Glutamatergic neuron (in vitro differentiated cells): ENCODE data around the gene LGALS4. TPM values are rescaled to one million over a fixed set of nuclear protein-coding genes. Genes with fewer than 3 reads are reported as not detected.
"Not testable (repeated sequence)": the region's sequence is repeated elsewhere in the genome, so short reads cannot be mapped to it uniquely, and the experiment has no call there.

Source experiments
- DNase-seq: peaks from one replicate; pipeline ENCODE4 v3.0.0; 2022
- H3K27ac Mint-ChIP-seq: one replicate; pipeline ENCODE4 v1.8.0; 2020; ENCODE audit warnings: mild to moderate bottlenecking, mixed read lengths, inconsistent platforms; ENCODE audit not compliant: unreplicated experiment
- H3K27me3 Mint-ChIP-seq: one replicate; pipeline ENCODE4 v1.8.0; 2020; ENCODE audit warnings: mild to moderate bottlenecking, moderate library complexity, mixed read lengths, inconsistent platforms; ENCODE audit not compliant: unreplicated experiment
- H3K36me3 Mint-ChIP-seq: one replicate; pipeline ENCODE4 v1.8.0; 2020; ENCODE audit warnings: mild to moderate bottlenecking, mixed read lengths, inconsistent platforms; ENCODE audit not compliant: unreplicated experiment
- H3K4me1 Mint-ChIP-seq: one replicate; pipeline ENCODE4 v1.8.0; 2020; ENCODE audit warnings: mild to moderate bottlenecking, low read depth, mixed read lengths, inconsistent platforms; ENCODE audit not compliant: unreplicated experiment
- H3K4me3 Mint-ChIP-seq: one replicate; pipeline ENCODE4 v1.8.0; 2020; ENCODE audit warnings: mild to moderate bottlenecking, mixed read lengths, inconsistent platforms; ENCODE audit not compliant: unreplicated experiment
- H3K9me3 Mint-ChIP-seq: one replicate; pipeline ENCODE4 v1.8.0; 2020; ENCODE audit warnings: mild to moderate bottlenecking, moderate library complexity, mixed read lengths, inconsistent platforms; ENCODE audit not compliant: unreplicated experiment
- total RNA-seq: library from RNA; stranded (reverse); fragmentation: NEBNext Ultra II Directional; extraction: Animal tissue kit (Norgen Biotek cat#: 25700); gene quantifications from one replicate; pipeline ENCODE4 v1.2.1, GENCODE V29; 2021; ENCODE audit not compliant: unreplicated experiment
- TF ChIP-seq, protein P1 (sequence below): fragments of 200-600 bp; sonication (generic); IDR thresholded peaks from one replicate; pipeline ENCODE4 v1.5.0; 2021; ENCODE audit not compliant: partially characterized antibody, unreplicated experiment

The LGALS4 gene
- total RNA-seq, 1 donor from 2014 or later: not detected

DNA sequence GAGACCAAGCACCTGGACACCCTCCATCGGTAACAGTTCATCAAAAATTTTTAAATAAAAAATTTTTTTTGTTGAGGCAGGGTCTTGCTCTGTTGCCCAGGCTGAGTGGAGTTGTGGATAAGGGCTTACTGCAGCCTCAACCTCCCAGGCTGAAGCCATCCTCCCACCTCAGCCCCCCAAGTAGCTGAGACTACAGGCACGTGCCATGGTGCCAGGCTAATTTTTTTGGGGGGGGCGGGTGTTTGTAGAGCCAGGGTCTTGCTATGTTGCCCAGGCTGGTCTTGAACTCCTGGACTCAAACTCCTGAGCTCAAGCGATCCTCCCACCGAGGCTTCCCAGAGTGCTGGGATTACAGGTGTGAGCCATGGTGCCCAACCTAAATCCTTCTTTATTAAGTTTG is 19.1 kb downstream of the LGALS4 start:
- Mint-ChIP-seq H3K36me3 (no peaks in the 10 kb centered on the region), H3K9me3 (peaks cover 6% of the 10 kb centered on the region), H3K27me3 (peaks cover 4% of the 10 kb centered on the region), H3K27ac (no peak overlapping the region), H3K4me1 (peaks cover 1% of the 10 kb centered on the region), H3K4me3 (no peak overlapping the region)
- TF ChIP-seq, protein P1, sequence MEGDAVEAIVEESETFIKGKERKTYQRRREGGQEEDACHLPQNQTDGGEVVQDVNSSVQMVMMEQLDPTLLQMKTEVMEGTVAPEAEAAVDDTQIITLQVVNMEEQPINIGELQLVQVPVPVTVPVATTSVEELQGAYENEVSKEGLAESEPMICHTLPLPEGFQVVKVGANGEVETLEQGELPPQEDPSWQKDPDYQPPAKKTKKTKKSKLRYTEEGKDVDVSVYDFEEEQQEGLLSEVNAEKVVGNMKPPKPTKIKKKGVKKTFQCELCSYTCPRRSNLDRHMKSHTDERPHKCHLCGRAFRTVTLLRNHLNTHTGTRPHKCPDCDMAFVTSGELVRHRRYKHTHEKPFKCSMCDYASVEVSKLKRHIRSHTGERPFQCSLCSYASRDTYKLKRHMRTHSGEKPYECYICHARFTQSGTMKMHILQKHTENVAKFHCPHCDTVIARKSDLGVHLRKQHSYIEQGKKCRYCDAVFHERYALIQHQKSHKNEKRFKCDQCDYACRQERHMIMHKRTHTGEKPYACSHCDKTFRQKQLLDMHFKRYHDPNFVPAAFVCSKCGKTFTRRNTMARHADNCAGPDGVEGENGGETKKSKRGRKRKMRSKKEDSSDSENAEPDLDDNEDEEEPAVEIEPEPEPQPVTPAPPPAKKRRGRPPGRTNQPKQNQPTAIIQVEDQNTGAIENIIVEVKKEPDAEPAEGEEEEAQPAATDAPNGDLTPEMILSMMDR: no peak
- no peak for DNase-seq

- no peak overlapping the region for H3K27ac Mint-ChIP-seq
- no peaks in the 10 kb centered on the region for H3K36me3 Mint-ChIP-seq
- no peak for DNase-seq
- peak overlapping the region; percentile 18 for H3K4me3 Mint-ChIP-seq
- peaks cover 7% of the 10 kb centered on the region for H3K27me3 Mint-ChIP-seq
- peaks cover 6% of the 10 kb centered on the region for H3K9me3 Mint-ChIP-seq
- TF ChIP-seq, protein P1: no peak
- H3K4me1 Mint-ChIP-seq: peaks cover 1% of the 10 kb centered on the region
These were observed 19.6 kb downstream of the LGALS4 start for GRCh38 chr19:38793177-38793576.

GRCh38 chr19:38792250-38793111 is 20.3 kb downstream of the LGALS4 start:
- H3K9me3 Mint-ChIP-seq: peaks cover 6% of the 10 kb centered on the region
- DNase-seq: peak; percentile 80

DNA sequence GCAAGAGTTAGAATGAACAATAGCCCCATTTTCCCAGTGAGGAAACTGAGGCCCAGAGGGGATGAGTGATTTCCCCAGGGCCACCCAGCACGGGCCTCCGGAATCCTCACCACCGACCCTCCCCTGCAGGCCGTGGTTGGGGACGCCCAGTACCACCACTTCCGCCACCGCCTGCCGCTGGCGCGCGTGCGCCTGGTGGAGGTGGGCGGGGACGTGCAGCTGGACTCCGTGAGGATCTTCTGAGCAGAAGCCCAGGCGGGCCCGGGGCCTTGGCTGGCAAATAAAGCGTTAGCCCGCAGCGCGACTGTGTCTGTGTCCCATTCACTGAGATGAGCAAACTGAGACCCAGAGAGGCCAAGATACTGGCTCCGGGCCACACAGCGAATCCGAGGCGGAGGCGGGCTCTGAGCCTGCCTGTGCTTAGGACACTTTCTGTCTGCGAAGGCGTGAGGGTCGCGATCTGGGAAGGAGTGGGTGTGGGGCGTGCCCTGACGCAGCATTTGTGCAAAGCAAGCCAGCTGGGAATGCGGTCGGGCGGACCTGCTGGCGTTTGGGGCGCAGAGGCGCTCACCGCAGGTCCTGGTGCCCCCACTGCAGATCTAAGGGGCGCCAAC is 21.2 kb downstream of the LGALS4 start:
- not testable (repeated sequence) for H3K9me3 Mint-ChIP-seq, DNase-seq, H3K4me3 Mint-ChIP-seq, H3K27ac Mint-ChIP-seq, H3K4me1 Mint-ChIP-seq, H3K36me3 Mint-ChIP-seq, H3K27me3 Mint-ChIP-seq

More at GRCh38 chr19:38792250-38793111, 20.3 kb downstream of the LGALS4 start:
- H3K4me1 Mint-ChIP-seq: peaks cover 1% of the 10 kb centered on the region
- H3K4me3 Mint-ChIP-seq: peak overlapping the region; percentile 18
- TF ChIP-seq, protein P1: peak; percentile 80
- peaks cover 7% of the 10 kb centered on the region for H3K27me3 Mint-ChIP-seq
- H3K36me3 Mint-ChIP-seq: no peaks in the 10 kb centered on the region
- H3K27ac Mint-ChIP-seq: no peak overlapping the region

GRCh38 chr19:38790507-38791403 is 22.0 kb downstream of the LGALS4 start:
- not testable (repeated sequence) for H3K4me1 Mint-ChIP-seq, H3K4me3 Mint-ChIP-seq, H3K27me3 Mint-ChIP-seq, H3K27ac Mint-ChIP-seq, DNase-seq, H3K9me3 Mint-ChIP-seq, H3K36me3 Mint-ChIP-seq
